ENCODE measurements around the gene HOXA7. TPM values are rescaled to one million over a fixed set of nuclear protein-coding genes. Genes with fewer than 3 reads are reported as not detected.

HOXA7 gene
- total and polyA plus RNA-seq, 2 donors (not counting 1 experiment from before 2014, with no cell fraction given): 0.37 TPM; not detected in 1

GRCh38 chr7:27196287-27196767 lies 39.9 kb upstream of the HOXA7 start:
- Histone ChIP-seq H3K9me3 (ENCODE audit: control extremely low read depth in 1 of 3, control insufficient read depth in 2 of 3, insufficient read depth in 1 of 3, low read length in 2 of 3) (peaks cover 0 to 51% (median 2%) of the 10 kb centered on the region in 3 donors), H2AFZ (ENCODE audit: insufficient read depth, low read depth, low read length, poor library complexity, severe bottlenecking) (no peak overlapping the region), H3K27me3 (replicated peaks in 1 of 4; ENCODE audit: control extremely low read depth in 1 of 4, control insufficient read depth in 3 of 4, insufficient read depth in 4 of 4, low read length in 3 of 4) (peaks cover 3 to 82% (median 76%) of the 10 kb centered on the region in 4 experiments), H3K27ac (ENCODE audit: low read length in 2 of 2) (no peak overlapping the region), H3K9ac (ENCODE audit: low read length) (no peak overlapping the region), H3K36me3 (replicated peaks in 1 of 2; ENCODE audit: control extremely low read depth in 1 of 2, control insufficient read depth in 1 of 2, extremely low read depth in 1 of 2, insufficient read depth in 2 of 2, low read length in 1 of 2) (no peaks in the 10 kb centered on the region), H4K20me1 (ENCODE audit: control insufficient read depth, insufficient read depth, low read length, poor library complexity, severe bottlenecking) (no peaks in the 10 kb centered on the region), H3K79me2 (ENCODE audit: control insufficient read depth, insufficient read depth, low read length) (no peaks in the 10 kb centered on the region), H3K4me1 (ENCODE audit: control insufficient read depth in 2 of 2, insufficient read depth in 2 of 2, low read length in 2 of 2) (peaks cover 44 to 64% of the 10 kb centered on the region in 2 donors), H3K4me3 (ENCODE audit: control extremely low read depth in 1 of 5, extremely low read depth in 1 of 5, insufficient read depth in 1 of 5, low read depth in 2 of 5, low read length in 4 of 5) (no peak overlapping the region), H3K4me2 (replicated peaks; ENCODE audit: low read depth, low read length, poor library complexity, severe bottlenecking) (no peak overlapping the region)
- Mint-ChIP-seq H3K4me1 (peaks cover 34% of the 10 kb centered on the region), H3K9me3 (ENCODE audit: insufficient read depth) (no peaks in the 10 kb centered on the region), H3K27me3 (peaks cover 79% of the 10 kb centered on the region), H3K4me3 (no peak overlapping the region), H3K27ac (peak overlapping the region; percentile 64)
- intact Hi-C loops (cut with micrococcal nuclease): loop anchor here (1.0 to 10.0 kb wide), 7 partner anchors 46 to 900 kb away; partner anchors contain the start of gene EVX1
- ChIA-PET CTCF (interaction anchor here (0.6 to 2.6 kb wide), 65 partner anchors 8 to 1910 kb away, joined by 3 to 51 read pairs (median 4); partner anchors contain the start of genes EVX1, HOXA6 and HOXA9), POLR2A (no interaction called here)
- ATAC-seq (ENCODE audit: low read depth) (no peak), DNase-seq (peak; percentile 84)
- 2% methylated on average over 6 of the region's 6 CpGs for WGBS (ENCODE audit: insufficient coverage)
- TF ChIP-seq EZH2 (IDR thresholded peaks at IDR 0.05; ENCODE audit: borderline replicate concordance, insufficient read depth, low read depth, low read length, poor library complexity, severe bottlenecking) (no peak), CTCF (IDR thresholded peaks at IDR 0.05) (peak; percentile 96)

- Histone ChIP-seq H3K27me3 (replicated peaks in 1 of 4; ENCODE audit: control extremely low read depth in 1 of 4, control insufficient read depth in 3 of 4, insufficient read depth in 4 of 4, low read length in 3 of 4) (peaks cover 3 to 85% (median 79%) of the 10 kb centered on the region in 4 experiments), H3K79me2 (ENCODE audit: control insufficient read depth, insufficient read depth, low read length) (no peaks in the 10 kb centered on the region), H3K9ac (ENCODE audit: low read length) (no peak overlapping the region), H3K4me3 (ENCODE audit: control extremely low read depth in 1 of 5, extremely low read depth in 1 of 5, insufficient read depth in 1 of 5, low read depth in 2 of 5, low read length in 4 of 5) (no peak overlapping the region), H3K9me3 (ENCODE audit: control extremely low read depth in 1 of 3, control insufficient read depth in 2 of 3, insufficient read depth in 1 of 3, low read length in 2 of 3) (peaks cover 0 to 48% (median 2%) of the 10 kb centered on the region in 3 donors), H3K27ac (ENCODE audit: low read length in 2 of 2) (no peak overlapping the region), H3K4me1 (ENCODE audit: control insufficient read depth in 2 of 2, insufficient read depth in 2 of 2, low read length in 2 of 2) (peaks cover 31 to 59% of the 10 kb centered on the region in 2 donors), H4K20me1 (ENCODE audit: control insufficient read depth, insufficient read depth, low read length, poor library complexity, severe bottlenecking) (no peaks in the 10 kb centered on the region), H2AFZ (ENCODE audit: insufficient read depth, low read depth, low read length, poor library complexity, severe bottlenecking) (no peak overlapping the region), H3K36me3 (replicated peaks in 1 of 2; ENCODE audit: control extremely low read depth in 1 of 2, control insufficient read depth in 1 of 2, extremely low read depth in 1 of 2, insufficient read depth in 2 of 2, low read length in 1 of 2) (no peaks in the 10 kb centered on the region), H3K4me2 (replicated peaks; ENCODE audit: low read depth, low read length, poor library complexity, severe bottlenecking) (no peak overlapping the region)
- H3K4me1 Mint-ChIP-seq: peaks cover 28% of the 10 kb centered on the region
- H3K27me3 Mint-ChIP-seq: peaks cover 82% of the 10 kb centered on the region
- no peak for DNase-seq
- no peak overlapping the region for H3K4me3 Mint-ChIP-seq
- H3K27ac Mint-ChIP-seq: no peak overlapping the region
- no peak for ATAC-seq (ENCODE audit: low read depth)
- POLR2A ChIA-PET: no interaction called here
- no peaks in the 10 kb centered on the region for H3K9me3 Mint-ChIP-seq (ENCODE audit: insufficient read depth)
- no peak for TF ChIP-seq CTCF (IDR thresholded peaks at IDR 0.05)
- no peak for TF ChIP-seq EZH2 (IDR thresholded peaks at IDR 0.05; ENCODE audit: borderline replicate concordance, insufficient read depth, low read depth, low read length, poor library complexity, severe bottlenecking)
- intact Hi-C loops (cut with micrococcal nuclease): loop anchor here (5.0 to 10.0 kb wide), 2 partner anchors 47 to 410 kb away; partner anchors contain the start of gene EVX1
- WGBS (ENCODE audit: insufficient coverage): no CpG with 5 or more reads among the region's 9 CpGs
- CTCF ChIA-PET: interaction anchor here (0.7 to 2.6 kb wide), 17 partner anchors 8 to 1334 kb away, joined by 3 to 32 read pairs (median 5); no protein-coding TSS in a partner anchor
These were observed 38.4 kb upstream of the HOXA7 start for GRCh38 chr7:27194686-27195379.

Data from B cell (primary cell).